Keratinocyte (primary cell): ENCODE measurements around the gene OR5K1. TPM values are rescaled to one million over a fixed set of nuclear protein-coding genes. Genes with fewer than 3 reads are reported as not detected.

Source experiments
- DNase-seq: peaks from one replicate; pipeline ENCODE4 v3.0.0-alpha.2; 2011; ENCODE audit warnings: low read depth, missing footprints, low spot score
- FAIRE-seq: peaks from 2 replicates; lab custom pipeline; 2011; peaks lifted over from hg19 to GRCh38; lab: Jason Lieb, UNC
- H2AFZ ChIP-seq: 2 replicates; pipeline ENCODE4 v1.6.0; 2012; ENCODE audit warnings: low read length, control low read depth, inconsistent platforms; ENCODE audit not compliant: control insufficient read depth
- H3K27ac ChIP-seq: 2 replicates; pipeline ENCODE4 v1.5.1; 2011; ENCODE audit warnings: low read length; ENCODE audit not compliant: control insufficient read depth, insufficient read depth
- H3K27me3 ChIP-seq: 3 replicates; pipeline ENCODE4 v1.6.0; 2011; ENCODE audit warnings: low read length; ENCODE audit not compliant: control insufficient read depth, insufficient read depth; ENCODE audit errors: extremely low read depth
- H3K36me3 ChIP-seq, 2 experiments: 2 replicates in 1 of 2; 3 replicates in 1 of 2; pipeline ENCODE4 v1.5.1; 2011; ENCODE audit warnings: low read length in 2 of 2, mild to moderate bottlenecking in 1 of 2; ENCODE audit not compliant: control insufficient read depth in 2 of 2, insufficient read depth in 2 of 2; ENCODE audit errors: extremely low read depth in 1 of 2
- H3K4me1 ChIP-seq: 3 replicates; pipeline ENCODE4 v1.5.1; 2011; ENCODE audit warnings: low read length; ENCODE audit not compliant: control insufficient read depth, insufficient read depth; ENCODE audit errors: extremely low read depth
- H3K4me2 ChIP-seq: 3 replicates; pipeline ENCODE4 v1.6.0; 2011; ENCODE audit warnings: low read depth, low read length; ENCODE audit not compliant: control insufficient read depth, insufficient read depth; ENCODE audit errors: extremely low read depth
- H3K4me3 ChIP-seq, 3 experiments: fragments of 200-600 bp in 1 of 3; sonication (generic) in 1 of 3; 2 replicates in 2 of 3; 3 replicates in 1 of 3; pipeline ENCODE4 v1.5.1; 2011 to 2016; ENCODE audit warnings: low read length in 3 of 3, mild to moderate bottlenecking in 3 of 3, control low read depth in 2 of 3, inconsistent platforms in 1 of 3, low read depth in 1 of 3, mixed read lengths in 1 of 3, mixed run types in 1 of 3, moderate library complexity in 1 of 3; ENCODE audit not compliant: control insufficient read depth in 2 of 3, insufficient read depth in 2 of 3; ENCODE audit errors: extremely low read depth in 1 of 3
- H3K79me2 ChIP-seq: 2 replicates; pipeline ENCODE4 v1.6.0; 2012; ENCODE audit warnings: low read length; ENCODE audit not compliant: control insufficient read depth, insufficient read depth
- H3K9ac ChIP-seq: 3 replicates; pipeline ENCODE4 v1.6.0; 2011; ENCODE audit warnings: low read length; ENCODE audit not compliant: control insufficient read depth, insufficient read depth; ENCODE audit errors: extremely low read depth
- H3K9me1 ChIP-seq: 3 replicates; pipeline ENCODE4 v1.6.0; 2011; ENCODE audit warnings: low read length; ENCODE audit not compliant: control insufficient read depth, insufficient read depth; ENCODE audit errors: extremely low read depth
- H3K9me3 ChIP-seq: 2 replicates; pipeline ENCODE4 v1.5.1; 2012; ENCODE audit warnings: low read depth, low read length; ENCODE audit not compliant: control insufficient read depth
- H4K20me1 ChIP-seq: 3 replicates; pipeline ENCODE4 v1.6.0; 2011; ENCODE audit warnings: low read length; ENCODE audit not compliant: control insufficient read depth, insufficient read depth; ENCODE audit errors: extremely low read depth
- EZH2 ChIP-seq: IDR thresholded peaks from one replicate; pipeline ENCODE4 v1.6.1; 2012; ENCODE audit warnings: inconsistent platforms, mild to moderate bottlenecking, low read length, moderate library complexity
- dilution Hi-C: fragments of 300-500 bp; cut with MboI; formaldehyde crosslinking; loops from one replicate; pipeline ENCODE4 v1.7.0; 2020; ENCODE audit warnings: low sequenced_read_pairs; ENCODE audit not compliant: extremely low pct_ligation_motif_present
- polyA plus RNA-seq, 5 experiments: library from polyadenylated mRNA; depleted of rRNA in 3 of 5; stranded (reverse) in 3 of 5; stranded (forward) in 1 of 5; unstranded in 1 of 5; fragments of >200 nt; gene quantifications; 1 replicate in 1 of 5; 2 replicates in 3 of 5; 3 replicates in 1 of 5; pipeline versions ENCODE4 v1.2.1 to v1.2.3, GENCODE V29; 2011 to 2012; ENCODE audit warnings: missing spikeins in 2 of 5, low read depth in 1 of 5, low replicate concordance in 1 of 5
- TF ChIP-seq, protein P1 (sequence below), 3 experiments: IDR thresholded peaks in 1 of 3; conservative IDR thresholded peaks in 1 of 3; optimal IDR thresholded peaks in 1 of 3; 2 replicates in 2 of 3; 3 replicates in 1 of 3; pipeline versions ENCODE3 to v1.5.1; 2011; ENCODE audit warnings: low read length in 3 of 3, mild to moderate bottlenecking in 3 of 3, moderate library complexity in 2 of 3, control low read depth in 1 of 3, inconsistent platforms in 1 of 3; ENCODE audit not compliant: insufficient read depth in 2 of 3; ENCODE audit errors: extremely low read depth in 1 of 3

Gene OR5K1
- polyA plus RNA-seq, 1 donor (not counting 4 experiments of a cell fraction or from before 2014, with no cell fraction given), result not detected

- TF ChIP-seq EZH2, result no peak
- TF ChIP-seq, protein P1, sequence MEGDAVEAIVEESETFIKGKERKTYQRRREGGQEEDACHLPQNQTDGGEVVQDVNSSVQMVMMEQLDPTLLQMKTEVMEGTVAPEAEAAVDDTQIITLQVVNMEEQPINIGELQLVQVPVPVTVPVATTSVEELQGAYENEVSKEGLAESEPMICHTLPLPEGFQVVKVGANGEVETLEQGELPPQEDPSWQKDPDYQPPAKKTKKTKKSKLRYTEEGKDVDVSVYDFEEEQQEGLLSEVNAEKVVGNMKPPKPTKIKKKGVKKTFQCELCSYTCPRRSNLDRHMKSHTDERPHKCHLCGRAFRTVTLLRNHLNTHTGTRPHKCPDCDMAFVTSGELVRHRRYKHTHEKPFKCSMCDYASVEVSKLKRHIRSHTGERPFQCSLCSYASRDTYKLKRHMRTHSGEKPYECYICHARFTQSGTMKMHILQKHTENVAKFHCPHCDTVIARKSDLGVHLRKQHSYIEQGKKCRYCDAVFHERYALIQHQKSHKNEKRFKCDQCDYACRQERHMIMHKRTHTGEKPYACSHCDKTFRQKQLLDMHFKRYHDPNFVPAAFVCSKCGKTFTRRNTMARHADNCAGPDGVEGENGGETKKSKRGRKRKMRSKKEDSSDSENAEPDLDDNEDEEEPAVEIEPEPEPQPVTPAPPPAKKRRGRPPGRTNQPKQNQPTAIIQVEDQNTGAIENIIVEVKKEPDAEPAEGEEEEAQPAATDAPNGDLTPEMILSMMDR (optimal IDR thresholded peaks at IDR 0.05 in 1 of 3, IDR thresholded peaks at IDR 0.05 in 1 of 3, conservative IDR thresholded peaks at IDR 0.05 in 1 of 3; ENCODE audit: extremely low read depth in 1 of 3, insufficient read depth in 2 of 3, low read length in 3 of 3), result no peak
- Histone ChIP-seq H3K27ac (no peak overlapping the region), H3K4me1 (no peaks in the 10 kb centered on the region), H3K79me2 (no peaks in the 10 kb centered on the region), H3K4me3 (no peak overlapping the region), H4K20me1 (no peaks in the 10 kb centered on the region), H3K9me1 (no peaks in the 10 kb centered on the region), H3K36me3 (no peaks in the 10 kb centered on the region), H3K4me2 (no peak overlapping the region), H2AFZ (no peak overlapping the region), H3K9ac (no peak overlapping the region), H3K27me3 (no peaks in the 10 kb centered on the region), H3K9me3 (no peaks in the 10 kb centered on the region)
- no peak for FAIRE-seq
- dilution Hi-C loops, result no loop called here
- DNase-seq, result no peak
Observed at GRCh38 chr3:98453827-98454226, 9.2 kb upstream of the OR5K1 start.

GRCh38 chr3:98454929-98455328 is 8.1 kb upstream of the OR5K1 start:
- H4K20me1 ChIP-seq, result no peaks in the 10 kb centered on the region
- no peak for DNase-seq
- H3K4me3 ChIP-seq, result no peak overlapping the region
- H3K9me1 ChIP-seq, result no peaks in the 10 kb centered on the region
- H3K36me3 ChIP-seq, result no peaks in the 10 kb centered on the region
- no peak overlapping the region for H3K4me2 ChIP-seq
- H3K27ac ChIP-seq, result no peak overlapping the region
- H2AFZ ChIP-seq, result no peak overlapping the region
- H3K27me3 ChIP-seq, result no peaks in the 10 kb centered on the region
- H3K9me3 ChIP-seq, result no peaks in the 10 kb centered on the region
- no peak for FAIRE-seq
- TF ChIP-seq EZH2, result no peak
- TF ChIP-seq, protein P1 (optimal IDR thresholded peaks at IDR 0.05 in 1 of 3, IDR thresholded peaks at IDR 0.05 in 1 of 3, conservative IDR thresholded peaks at IDR 0.05 in 1 of 3; ENCODE audit: extremely low read depth in 1 of 3, insufficient read depth in 2 of 3, low read length in 3 of 3), result no peak
- H3K9ac ChIP-seq, result no peak overlapping the region
- H3K79me2 ChIP-seq, result no peaks in the 10 kb centered on the region
- H3K4me1 ChIP-seq, result no peaks in the 10 kb centered on the region
- dilution Hi-C loops, result no loop called here
